ENCODE data around the gene COX14. TPM values are rescaled to one million over a fixed set of nuclear protein-coding genes. Genes with fewer than 3 reads are reported as not detected.
A peak's percentile ranks its signal among the peaks of the same experiment; 100 is the strongest.
"Not testable (repeated sequence)": the region's sequence is repeated elsewhere in the genome, so short reads cannot be mapped to it uniquely, and the experiment has no call there.

Gene COX14
- total RNA-seq, result 37.9 TPM

DNA sequence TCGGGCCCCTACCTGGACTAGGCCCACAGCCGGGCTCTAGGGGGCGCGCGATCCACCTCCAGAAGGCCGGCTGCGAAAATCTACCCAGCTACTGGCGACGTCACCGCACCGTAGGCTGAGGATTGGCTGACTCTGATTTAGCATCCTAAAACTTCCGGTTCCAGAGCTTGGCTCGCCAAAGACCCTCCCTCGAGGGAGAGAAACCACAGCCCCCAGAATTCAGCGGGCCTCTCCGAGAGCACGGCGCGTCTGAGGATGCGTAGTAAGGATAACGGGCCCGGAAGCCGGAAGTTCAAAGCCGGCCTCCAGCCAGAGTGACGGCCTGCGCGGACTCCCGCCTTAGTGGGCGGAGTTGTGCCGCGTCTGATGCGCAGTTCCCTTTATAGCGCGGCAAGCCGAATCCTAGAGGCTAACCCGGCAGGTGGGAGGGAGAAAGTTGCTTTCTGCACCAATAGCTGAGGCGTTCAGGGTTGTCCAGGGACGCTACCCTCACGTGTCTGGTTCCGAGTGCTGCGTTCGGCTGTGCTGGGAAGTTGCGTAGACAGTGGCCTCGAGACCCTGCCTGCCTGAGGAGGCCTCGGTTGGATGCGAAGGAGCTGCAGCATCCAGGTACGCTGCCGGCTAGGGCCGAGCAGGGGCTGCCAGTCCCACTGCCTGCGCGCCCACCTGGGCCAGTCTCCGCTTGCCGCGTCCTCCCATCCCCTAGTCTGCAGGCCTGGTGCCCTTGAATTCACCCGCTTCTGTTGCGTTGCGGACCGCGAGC, at the start of gene COX14:
TSS of gene COX14 (plus strand) at position 544 of the 763 bp plus-strand sequence. CDS start 7,808 bp downstream, outside the sequence.
- ATAC-seq, result peak; percentile 95

DNA sequence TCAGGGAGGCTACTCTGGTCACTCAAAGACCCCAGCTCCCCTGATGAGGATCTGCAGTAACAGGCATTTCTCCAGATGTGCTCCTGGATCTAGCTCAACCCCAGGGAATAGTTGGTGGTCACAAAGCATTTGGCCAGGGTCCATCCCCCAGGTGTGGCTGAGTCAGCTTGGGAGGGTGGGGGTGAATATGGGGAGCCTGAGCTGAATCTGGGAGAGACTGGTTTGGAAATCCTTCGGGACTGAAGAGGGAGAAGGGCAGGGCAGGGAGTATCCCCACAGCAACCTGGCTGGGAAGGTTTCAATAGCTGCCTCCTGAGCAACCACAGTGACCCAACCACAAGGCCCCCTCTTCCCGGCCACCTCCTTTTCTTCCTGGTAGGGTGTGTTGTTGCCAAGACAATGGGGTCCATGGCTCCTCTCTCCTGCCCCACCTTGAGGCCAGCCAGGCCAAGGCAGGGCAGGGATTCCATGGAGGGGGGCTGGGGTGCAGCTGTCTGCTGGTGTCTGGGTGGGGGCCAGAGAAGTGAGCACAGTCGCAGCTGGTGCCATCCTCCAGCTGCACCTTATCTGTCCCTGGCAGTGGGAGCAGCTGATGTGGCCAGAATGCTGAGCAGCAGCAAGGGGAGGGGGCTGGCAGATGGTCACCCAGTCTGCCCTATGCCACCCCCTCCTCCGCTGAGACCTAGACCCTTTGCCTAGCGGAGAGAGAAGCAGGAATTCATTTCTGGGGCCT, 49.1 kb upstream of the COX14 start:
- no peak for ATAC-seq

DNA sequence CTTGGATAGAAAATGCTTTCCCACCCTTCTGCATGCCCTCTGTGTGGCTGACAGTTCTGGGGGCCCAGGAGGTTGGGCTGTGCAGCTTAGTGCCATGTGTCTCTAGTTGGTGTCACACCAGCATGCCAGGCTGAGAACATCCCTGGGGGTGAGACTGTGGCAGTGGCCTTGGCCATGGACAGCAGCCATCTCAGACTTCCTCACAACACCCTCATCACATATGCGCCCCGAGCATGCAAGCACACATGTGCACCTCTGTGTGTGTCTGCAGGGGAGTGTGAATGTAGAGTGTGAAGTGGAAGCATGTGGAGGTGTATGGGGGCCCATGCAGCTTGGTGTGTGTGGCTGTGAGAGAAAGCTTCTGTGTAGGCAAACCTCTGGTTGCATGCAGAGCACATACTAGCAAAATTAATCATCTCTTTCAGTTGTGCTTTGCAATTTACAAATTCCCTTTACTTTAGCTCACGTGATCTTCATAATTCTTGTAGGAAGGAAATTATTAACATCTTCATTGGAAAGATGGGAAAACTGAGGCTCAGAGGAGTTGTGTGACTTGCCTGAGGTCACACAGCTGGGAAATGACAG, 46.2 kb upstream of the COX14 start:
- no peak for ATAC-seq

DNA sequence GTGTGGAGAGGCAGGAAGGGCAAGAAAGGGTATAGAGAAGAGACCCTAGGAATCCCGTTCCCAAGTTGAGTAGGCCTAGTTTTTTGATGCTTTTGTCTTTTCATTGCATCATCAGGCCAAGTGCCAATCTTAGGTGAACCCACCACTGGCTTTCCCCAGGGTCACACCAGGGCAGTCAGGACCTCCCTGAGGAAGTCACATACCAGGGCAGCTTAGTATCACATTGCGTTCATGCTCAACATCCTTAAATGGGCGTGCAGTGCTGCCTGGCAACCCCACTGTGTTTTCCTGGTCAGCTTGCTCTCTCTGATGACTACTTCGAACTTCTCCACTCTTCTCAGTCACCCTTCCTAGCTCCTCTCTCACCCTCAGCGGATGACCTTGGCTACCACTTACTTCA, 45.6 kb upstream of the COX14 start:
- no peak for ATAC-seq

DNA sequence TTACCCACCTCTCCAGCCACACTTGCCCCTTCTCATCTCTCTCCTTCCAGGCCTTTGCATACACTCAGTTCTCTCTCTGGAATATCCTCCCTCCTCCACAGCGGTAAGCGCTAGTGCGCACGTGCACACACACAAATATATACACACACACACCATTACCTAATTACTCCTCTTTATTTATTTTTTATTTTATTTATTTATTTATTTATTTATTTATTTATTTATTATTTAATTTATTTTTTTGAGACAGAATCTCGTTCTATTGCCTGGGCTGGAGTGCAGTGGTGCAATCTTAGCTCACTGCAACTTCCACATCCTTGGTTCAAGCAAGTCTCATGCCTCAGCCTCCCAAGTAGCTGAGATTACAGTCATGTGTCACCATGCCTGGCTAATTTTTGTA, 43.0 kb upstream of the COX14 start:
- ATAC-seq, result no peak

DNA sequence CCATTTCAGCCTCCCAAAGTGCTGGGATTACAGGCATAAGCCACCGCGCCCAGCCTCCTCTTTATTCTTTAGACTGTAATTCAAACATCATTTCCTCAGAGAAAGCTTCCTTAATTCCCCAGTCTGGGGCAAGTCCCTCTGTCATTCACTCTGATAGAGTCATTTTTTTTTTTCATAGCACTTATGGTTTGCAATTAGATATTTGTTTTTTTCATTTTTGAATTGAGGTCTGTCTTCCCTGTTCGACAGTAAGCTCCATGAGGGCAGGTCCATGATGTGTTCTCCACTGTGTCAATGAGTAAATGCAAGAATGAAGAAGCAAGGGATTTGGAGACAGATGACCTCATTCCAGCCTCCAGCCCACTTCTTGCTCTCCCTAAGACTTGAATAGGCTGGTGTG, 42.5 kb upstream of the COX14 start:
- ATAC-seq, result no peak

DNA sequence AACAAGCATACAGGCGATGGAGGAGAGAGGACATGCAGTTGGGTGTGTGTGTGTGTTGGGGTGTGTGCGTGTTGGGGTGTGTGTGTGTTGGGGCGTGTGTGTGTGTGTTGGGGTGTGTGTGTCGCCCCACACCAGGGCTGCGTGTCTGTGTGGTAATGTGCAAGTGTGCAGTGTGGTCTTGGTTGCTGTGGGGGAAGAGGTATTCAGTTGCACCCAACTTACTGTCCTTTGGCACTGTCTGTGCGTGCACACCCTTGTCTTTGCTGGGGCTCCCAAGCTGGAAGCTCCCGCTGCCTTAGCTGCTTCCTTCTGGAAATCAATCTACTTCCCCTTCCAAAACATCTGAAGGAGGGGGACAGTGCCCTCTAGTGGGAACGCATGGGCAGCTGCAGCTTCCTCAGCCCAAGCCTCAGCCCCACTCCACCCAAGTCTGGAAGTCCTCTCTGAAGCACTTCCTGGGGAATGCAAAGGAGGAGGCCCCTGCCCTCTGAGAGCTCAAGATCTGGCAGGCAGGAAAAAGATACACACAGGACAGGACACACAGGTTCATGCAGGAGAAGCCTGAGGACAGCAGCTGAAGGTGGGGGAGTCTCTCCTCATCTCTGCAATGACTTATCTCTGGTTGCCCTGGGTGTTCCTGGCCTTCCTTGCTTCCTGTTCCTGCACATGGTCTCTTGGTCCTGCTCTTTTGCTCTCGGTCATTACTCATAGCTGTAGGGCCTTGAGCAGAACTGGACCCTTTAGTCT, 41.5 kb upstream of the COX14 start:
- ATAC-seq, result peak; percentile 76

DNA sequence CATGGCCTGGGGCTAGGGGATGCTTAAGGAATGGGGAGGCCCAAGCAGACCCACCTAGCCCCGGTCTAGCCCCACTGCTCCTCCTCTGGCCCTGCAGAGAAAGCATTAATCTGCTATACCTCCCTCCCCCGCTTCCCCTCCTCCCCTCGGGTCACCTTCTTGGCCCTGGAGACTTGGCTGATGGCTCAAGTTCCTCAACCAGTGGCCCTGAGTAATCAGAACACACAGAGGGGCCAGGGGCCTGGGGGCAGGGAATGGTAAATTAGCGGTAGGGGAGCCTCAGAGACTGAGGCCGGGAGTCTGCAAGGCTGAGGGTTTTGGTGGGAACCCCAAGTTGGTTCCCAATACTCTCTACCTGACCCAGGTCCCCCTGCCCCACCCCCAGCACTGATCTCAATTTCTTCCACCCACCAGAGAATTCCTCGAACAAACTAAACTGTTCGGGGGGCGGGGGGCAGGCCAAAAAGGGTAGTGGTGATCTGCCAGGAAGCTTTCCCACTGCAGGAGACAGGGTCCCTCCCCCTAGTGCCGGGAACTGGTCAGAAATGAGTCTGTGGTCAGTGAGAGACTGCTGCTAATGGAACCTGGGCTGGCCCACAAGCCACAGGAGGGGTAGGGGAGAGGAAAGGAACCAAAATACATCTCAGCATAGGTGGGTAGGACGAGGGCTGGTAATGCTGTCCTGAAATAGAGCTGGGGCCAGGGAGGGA, 39.7 kb upstream of the COX14 start:
- ATAC-seq, result no peak

DNA sequence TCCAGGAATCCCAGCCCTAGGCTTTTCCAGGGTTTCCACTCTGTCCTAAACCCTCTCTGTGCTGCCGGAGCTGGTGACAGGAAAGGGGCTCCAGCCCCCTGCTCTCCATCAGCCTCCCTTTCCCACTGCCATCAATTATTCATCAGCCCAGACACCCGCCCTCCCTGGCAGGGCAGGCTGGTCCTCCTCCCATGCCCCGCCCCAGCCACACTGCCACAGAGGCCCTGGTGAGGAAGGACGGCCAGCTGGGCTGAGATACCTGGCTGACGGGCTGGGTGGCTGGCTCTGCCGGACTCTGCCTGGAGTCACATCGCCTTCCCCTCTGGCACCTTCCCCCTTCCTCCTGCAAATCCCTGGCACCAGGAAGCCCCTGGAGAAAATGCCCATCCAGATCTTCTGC, 38.8 kb upstream of the COX14 start:
- ATAC-seq, result peak; percentile 31

DNA sequence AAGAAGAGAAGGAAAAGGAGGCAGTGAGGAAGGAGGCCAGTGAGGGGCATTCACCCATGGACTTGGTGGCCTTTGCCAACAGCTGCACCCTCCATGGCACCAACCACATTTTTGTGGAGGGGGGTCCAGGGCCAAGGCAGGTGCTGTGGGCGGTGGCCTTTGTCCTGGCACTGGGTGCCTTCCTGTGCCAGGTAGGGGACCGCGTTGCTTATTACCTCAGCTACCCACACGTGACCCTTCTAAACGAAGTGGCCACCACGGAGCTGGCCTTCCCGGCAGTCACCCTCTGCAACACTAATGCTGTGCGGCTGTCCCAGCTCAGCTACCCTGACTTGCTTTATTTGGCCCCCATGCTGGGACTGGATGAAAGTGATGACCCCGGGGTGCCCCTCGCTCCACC, 38.3 kb upstream of the COX14 start:
- ATAC-seq, result no peak

DNA sequence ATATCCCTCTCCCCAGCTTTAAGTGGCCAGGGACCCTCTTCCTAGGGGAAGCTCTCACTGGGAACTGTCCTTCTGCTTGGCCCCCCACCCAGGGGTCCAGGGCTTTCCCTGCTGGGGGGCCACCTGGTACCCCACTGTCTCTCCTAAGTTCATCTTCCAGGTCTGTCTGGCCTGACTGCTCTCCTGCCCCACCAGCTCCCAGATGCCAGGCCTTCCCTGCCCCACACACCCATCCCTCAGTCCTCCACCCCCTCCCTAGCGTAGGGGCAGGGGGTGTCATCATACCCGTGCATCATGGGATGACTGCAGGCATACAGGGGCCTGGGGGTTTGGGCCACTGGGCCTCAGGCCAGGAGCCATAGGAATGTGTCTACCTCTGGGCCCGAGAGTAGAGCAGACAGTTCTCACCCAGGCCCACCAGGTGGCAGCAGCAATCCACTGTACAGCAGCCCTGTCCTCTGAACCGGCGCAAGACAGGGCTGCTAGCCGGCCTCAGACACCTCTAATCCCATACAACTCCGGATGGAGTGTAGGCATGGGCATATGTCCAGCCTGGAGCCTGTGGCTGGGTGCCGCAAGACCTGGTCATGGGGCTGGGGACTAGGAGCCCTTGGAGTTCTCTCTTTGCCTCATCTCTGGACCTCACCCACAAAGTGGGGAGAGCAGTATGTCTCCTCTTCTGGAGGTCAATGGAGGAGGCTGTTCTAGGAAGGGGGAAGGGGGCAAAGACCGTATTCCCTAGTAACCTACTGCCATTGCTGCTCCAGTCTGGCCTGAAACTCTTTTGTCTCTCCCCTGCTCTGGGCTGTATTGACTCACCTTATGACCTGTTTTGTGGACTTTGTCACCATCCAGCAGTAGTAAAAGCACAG, 36.9 kb upstream of the COX14 start:
- ATAC-seq, result peak; percentile 84

DNA sequence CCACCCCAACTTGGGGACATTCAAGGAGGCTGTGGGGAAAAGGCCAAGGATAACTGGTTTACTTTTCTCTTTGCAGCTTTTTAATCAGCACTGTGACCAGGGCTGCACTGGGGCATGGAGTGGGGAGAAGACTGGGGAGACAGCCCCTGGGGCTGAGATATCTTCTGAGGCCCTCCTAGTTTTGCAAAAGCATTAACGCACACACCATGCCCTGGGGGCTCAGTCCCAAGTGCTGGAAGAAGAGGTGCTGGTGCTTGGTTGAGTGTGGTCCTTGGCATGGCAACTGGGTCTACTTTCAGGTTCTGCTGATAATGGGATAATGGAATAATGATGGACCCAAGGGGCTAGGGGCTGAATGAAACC, 36.2 kb upstream of the COX14 start:
- no peak for ATAC-seq

DNA sequence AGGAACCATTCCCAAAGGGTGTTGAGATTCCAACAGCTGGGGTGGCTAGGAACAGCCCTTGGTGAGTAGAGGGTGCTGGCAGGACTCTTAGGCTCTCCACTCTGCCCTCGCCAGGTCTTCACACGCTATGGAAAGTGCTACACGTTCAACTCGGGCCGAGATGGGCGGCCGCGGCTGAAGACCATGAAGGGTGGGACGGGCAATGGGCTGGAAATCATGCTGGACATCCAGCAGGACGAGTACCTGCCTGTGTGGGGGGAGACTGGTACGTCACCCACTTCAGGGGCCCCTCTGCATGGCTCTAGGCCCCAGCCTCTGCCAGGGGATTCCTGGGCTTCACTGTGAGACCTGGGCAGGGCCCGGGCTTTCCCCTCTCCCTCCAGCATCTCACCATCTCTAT, 34.9 kb upstream of the COX14 start:
- ATAC-seq, result no peak

DNA sequence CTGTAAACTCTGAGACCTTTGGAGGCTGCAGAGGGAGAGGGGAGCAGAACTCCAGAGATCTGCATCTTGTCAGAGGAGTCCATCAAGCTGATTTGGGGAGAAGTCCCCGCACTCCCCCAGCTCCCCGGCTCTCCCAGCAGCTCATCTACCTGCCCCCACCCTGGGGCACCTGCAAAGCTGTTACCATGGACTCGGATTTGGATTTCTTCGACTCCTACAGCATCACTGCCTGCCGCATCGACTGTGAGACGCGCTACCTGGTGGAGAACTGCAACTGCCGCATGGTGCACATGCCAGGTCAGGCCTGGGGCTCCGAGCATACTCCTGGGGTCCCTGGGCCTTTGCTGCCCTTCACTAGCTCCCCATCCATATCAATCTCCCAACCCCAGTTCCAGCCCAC, 33.8 kb upstream of the COX14 start:
- no peak for ATAC-seq

DNA sequence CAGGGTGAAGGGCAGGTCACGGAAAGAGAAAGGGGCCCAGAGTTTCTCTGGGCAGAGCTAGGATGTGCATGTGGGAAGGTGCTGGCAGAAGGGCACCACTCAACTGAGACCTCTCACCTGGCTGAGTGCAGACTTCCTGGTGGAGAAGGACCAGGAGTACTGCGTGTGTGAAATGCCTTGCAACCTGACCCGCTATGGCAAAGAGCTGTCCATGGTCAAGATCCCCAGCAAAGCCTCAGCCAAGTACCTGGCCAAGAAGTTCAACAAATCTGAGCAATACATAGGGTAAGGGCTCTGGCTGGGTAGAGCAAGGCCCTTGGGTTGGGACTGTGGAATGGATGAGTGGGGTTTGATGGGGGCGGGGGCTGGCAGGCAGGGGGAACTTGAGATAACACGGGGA, 32.3 kb upstream of the COX14 start:
- ATAC-seq, result no peak

DNA sequence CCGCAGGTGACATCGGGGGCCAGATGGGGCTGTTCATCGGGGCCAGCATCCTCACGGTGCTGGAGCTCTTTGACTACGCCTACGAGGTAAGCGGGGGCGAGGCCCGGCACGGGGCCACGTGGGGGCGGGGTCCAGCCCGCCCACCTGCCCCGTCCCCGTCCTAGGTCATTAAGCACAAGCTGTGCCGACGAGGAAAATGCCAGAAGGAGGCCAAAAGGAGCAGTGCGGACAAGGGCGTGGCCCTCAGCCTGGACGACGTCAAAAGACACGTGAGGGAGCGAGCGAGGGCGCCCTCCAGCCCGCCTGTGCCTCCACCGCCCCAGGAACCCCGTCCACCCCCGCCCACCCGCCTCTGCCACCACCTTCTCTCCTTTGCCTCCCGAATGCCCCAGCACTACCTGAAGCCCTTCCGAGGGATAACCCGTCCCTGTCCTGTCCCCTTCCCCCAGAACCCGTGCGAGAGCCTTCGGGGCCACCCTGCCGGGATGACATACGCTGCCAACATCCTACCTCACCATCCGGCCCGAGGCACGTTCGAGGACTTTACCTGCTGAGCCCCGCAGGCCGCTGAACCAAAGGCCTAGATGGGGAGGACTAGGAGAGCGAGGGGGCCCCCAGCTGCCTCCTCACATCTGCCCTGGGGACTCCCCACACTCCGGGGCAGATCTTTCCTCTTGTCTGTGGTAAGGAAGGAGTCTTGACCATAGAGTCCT, 30.8 kb upstream of the COX14 start:
- no peak for ATAC-seq

DNA sequence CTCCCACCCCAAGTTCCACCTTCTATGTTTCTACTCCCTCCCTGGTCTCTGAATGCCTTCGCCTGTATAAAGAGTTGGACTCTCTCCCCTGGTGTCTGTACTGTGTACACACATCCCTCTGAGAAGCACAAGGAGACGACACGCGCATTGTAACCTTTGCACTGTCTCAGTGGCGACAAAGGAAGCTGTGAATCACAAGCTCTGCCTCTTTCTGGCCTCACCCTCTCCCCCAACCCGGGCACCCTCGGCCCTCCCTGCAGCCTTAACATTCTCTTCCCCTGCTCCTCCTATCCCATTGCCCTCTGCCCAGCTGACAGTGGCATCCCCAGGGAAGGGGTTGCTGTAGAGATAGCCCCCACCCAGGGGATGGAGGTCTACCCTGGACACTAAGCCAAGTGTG, 29.4 kb upstream of the COX14 start:
- no peak for ATAC-seq

DNA sequence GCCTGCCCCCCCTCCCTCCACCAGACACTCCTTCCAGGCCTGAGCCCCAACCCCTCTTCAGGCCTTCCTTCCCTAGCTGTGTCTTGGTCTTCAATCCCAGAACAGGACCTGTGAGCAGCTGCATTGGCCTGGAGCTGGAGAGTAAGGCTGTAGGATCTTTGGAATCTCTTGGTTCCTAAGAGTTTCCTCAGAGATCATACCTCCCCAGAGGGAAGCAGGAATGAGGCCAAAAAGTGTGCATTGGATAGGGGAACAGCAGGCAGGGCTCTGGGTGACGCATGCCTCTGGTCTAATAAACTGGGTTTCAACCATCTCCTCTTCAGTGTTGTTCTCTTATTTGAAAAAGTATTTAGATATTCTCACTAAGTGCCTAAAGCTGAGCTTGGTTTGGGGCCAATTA, 28.7 kb upstream of the COX14 start:
- ATAC-seq, result no peak

DNA sequence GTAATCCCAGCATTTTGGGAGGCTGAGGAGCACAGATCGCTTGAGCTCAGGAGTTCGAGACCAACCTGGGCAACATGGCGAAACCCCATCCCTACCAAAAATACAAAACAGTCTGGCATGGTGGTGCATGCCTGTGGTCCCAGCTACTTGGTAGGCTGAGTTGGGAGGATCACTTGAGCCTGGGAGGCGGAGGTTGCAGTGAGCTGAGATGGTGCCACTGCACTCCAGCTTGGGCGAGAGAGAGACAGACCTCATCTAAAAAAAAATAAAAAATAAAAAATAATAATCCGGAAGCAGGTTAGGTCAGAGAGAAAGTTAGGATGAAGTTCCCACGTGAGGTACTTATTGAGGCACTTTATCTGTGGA, 27.6 kb upstream of the COX14 start:
- ATAC-seq, result not testable (repeated sequence)

DNA sequence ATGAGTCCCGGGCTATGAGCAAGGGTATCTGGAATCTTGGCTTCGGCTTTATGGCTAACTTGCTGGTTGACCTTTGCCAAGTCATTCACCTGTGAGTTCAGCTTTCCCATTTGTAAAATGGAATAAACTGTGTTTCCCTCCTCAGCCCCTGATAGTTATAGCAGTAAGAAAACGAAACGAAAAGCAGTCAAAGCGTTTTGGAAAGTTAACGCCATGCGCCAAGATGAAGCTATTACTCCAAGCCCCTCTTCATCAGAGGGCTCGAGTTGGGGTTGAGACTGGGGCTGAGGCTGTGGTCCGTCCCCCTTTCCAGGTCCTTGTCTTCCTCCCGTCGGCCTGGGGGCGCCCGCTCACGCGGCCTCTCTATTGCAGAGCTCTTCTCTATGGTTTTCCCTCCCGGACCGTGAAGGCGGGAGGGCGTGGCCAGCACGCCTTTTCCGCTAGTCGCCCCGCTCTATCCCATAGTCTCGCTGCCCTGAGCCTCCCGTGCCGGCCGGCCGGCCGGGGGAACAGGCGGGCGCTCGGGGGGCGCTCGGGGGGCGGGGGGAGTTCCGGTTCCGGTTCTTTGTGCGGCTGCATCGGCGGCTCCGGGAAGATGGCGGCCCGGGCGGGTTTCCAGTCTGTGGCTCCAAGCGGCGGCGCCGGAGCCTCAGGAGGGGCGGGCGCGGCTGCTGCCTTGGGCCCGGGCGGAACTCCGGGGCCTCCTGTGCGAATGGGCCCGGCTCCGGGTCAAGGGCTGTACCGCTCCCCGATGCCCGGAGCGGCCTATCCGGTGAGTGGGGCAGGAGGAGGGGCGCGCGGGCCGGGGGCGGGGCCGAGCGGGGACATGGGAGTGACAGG, 27.0 kb upstream of the COX14 start, which contains the start of gene SMARCD1:
TSS of gene SMARCD1 (plus strand) at position 568 of the 840 bp plus-strand sequence. CDS start at position 596, 28 bp downstream.
- ATAC-seq, result peak; percentile 76

Measured in esophagus mucosa (tissue), 1 donor.